IPS-15b (cell line): Measurements from ENCODE around the gene KCNK13.

Experiments
- H3K27me3 ChIP-seq: one replicate; pipeline ENCODE4 v1.6.1; 2013; ENCODE audit warnings: low read length; ENCODE audit not compliant: control insufficient read depth, insufficient read depth
- H3K36me3 ChIP-seq: one replicate; pipeline ENCODE4 v1.6.1; 2013; ENCODE audit warnings: low read length; ENCODE audit not compliant: control insufficient read depth, insufficient read depth
- H3K4me1 ChIP-seq: one replicate; pipeline ENCODE4 v1.6.1; 2013; ENCODE audit warnings: mild to moderate bottlenecking, low read length; ENCODE audit not compliant: control insufficient read depth, insufficient read depth
- H3K4me3 ChIP-seq: one replicate; pipeline ENCODE4 v1.5.1; 2013; ENCODE audit warnings: low read depth, low read length
- H3K9ac ChIP-seq: one replicate; pipeline ENCODE4 v1.6.1; 2013; ENCODE audit warnings: low read depth, mild to moderate bottlenecking, low read length
- H3K9me3 ChIP-seq: one replicate; pipeline ENCODE4 v1.6.1; 2013; ENCODE audit warnings: mild to moderate bottlenecking, low read length; ENCODE audit not compliant: control insufficient read depth, insufficient read depth

Gene KCNK13

DNA sequence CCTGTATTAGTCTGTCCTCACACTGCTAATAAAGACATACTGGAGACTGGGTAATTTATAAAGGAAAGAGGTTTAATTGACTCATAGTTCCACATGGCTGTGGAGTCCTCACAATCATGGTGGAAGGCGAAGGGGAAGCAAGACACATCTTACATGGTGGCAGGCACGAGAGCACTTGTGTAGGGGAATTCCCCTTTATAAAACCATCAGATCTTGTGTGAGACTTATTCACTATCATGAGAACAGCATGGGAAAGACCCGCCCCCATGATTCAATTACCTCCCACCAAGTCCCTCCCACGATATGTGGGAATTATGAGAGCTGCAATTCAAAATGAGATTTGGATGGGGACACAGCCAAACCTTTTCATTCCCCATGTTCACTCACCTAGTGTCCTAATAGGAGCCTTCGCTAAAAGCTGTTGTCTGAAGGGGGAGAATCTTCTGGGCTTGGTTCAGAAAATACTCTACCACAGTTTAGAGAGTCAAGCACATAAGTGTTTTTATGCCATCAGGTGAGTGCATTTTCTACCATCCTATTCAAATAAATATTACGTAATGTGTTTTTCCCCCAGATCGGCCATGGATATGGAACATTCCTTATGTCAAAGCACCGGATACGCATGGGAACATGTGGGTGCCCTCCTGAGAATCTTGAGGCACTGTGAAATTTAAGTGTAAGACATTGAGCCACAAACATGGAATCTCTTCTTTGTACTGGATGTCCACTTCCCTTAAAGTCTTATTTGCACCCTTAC lies 19.1 kb upstream of the KCNK13 start:
- Histone ChIP-seq H3K36me3 (no peaks in the 10 kb centered on the region), H3K4me3 (no peak overlapping the region)

DNA sequence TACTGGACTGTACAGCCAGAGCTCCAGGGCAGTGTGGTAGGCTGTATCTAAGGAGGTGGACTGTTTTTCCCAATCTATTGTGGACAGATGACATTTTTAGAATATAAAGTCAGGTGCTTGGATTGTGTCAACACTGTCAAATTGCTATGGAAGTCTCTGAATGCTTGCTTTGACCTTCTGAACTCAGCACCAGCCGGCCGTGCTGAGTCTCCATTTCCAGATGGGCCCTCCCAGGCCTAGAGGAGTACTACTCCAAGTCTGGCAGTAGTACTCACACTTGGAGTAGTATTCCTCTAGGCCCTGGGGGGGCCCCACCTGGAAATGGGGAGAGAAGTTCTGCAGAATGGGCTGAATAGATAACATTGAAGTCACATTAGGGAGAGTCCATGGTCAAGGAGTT lies 16.2 kb upstream of the KCNK13 start:
- Histone ChIP-seq H3K4me1 (no peaks in the 10 kb centered on the region), H3K9ac (no peak overlapping the region), H3K9me3 (no peaks in the 10 kb centered on the region), H3K4me3 (no peak overlapping the region), H3K27me3 (no peaks in the 10 kb centered on the region), H3K36me3 (no peaks in the 10 kb centered on the region)

More for the DNA sequence above, 19.1 kb upstream of the KCNK13 start:
- Histone ChIP-seq H3K9ac (no peak overlapping the region), H3K9me3 (no peaks in the 10 kb centered on the region), H3K4me1 (no peaks in the 10 kb centered on the region), H3K27me3 (no peaks in the 10 kb centered on the region)

DNA sequence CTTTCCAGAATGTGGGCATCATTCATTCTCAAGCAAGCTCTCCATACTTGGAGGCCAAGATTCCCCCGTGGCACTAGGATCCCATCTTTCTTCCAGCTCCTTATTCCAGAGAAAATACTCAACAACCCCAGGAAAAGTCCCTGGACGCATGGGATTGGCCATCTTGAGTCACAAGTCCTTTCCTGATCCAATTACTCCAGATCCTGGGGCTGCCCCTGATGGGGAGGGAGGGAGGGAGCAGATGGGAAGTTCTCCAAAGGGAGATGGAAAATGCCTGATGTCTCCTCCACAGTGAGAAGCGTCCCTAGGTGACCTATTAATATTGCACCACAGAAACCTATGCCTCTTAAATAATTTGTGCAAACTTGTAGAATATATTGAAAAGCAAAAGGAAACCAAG lies 12.4 kb upstream of the KCNK13 start:
- Histone ChIP-seq H3K36me3 (no peaks in the 10 kb centered on the region), H3K27me3 (no peaks in the 10 kb centered on the region), H3K4me1 (no peaks in the 10 kb centered on the region), H3K9ac (no peak overlapping the region), H3K9me3 (no peaks in the 10 kb centered on the region), H3K4me3 (no peak overlapping the region)

DNA sequence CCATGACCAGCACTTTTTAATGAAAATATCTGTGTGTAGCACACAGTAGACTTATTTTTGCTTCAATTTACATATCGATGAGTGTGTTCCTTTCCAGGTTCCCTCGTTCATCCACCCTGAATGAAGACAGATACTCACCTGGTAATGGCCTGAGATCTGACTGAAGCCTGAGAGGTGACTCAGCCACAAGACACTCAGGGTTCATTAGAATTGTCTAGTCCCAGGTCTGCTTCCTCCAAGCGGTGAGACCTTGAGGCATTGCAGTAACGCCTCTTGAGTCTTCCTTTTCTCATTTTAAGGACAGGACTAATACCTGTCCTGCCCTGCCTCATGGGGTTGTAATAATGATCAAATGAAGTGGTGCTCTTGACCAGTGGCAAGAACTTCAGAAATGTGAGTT lies 11.5 kb upstream of the KCNK13 start:
- no peaks in the 10 kb centered on the region for H3K4me1 ChIP-seq
- no peak overlapping the region for H3K4me3 ChIP-seq
- no peaks in the 10 kb centered on the region for H3K9me3 ChIP-seq

DNA sequence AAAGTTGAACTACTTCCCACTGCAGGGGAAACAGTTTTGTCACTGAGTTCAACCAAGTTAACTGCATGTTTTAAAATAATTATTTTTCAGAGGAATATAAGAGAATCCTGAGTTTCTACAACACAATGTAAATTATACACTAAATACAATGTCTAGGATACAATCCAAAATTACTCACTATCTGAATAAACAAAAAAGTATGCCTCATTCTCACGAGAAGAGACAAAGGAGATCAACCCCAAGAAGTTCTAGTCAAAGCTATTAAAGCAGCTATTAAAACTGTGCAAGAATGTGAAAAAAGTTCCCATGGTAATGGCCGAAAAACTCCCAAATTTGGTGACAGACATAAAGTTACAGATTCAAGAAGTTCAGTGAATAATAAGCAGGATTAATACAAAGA lies 8.8 kb upstream of the KCNK13 start:
- H3K36me3 ChIP-seq = no peaks in the 10 kb centered on the region
- H3K9me3 ChIP-seq = no peaks in the 10 kb centered on the region
- H3K4me3 ChIP-seq = no peak overlapping the region
- peaks cover 2% of the 10 kb centered on the region for H3K4me1 ChIP-seq
- no peaks in the 10 kb centered on the region for H3K27me3 ChIP-seq
- no peak overlapping the region for H3K9ac ChIP-seq

More for the DNA sequence above, 11.5 kb upstream of the KCNK13 start:
- Histone ChIP-seq H3K27me3 (no peaks in the 10 kb centered on the region), H3K9ac (no peak overlapping the region), H3K36me3 (no peaks in the 10 kb centered on the region)

DNA sequence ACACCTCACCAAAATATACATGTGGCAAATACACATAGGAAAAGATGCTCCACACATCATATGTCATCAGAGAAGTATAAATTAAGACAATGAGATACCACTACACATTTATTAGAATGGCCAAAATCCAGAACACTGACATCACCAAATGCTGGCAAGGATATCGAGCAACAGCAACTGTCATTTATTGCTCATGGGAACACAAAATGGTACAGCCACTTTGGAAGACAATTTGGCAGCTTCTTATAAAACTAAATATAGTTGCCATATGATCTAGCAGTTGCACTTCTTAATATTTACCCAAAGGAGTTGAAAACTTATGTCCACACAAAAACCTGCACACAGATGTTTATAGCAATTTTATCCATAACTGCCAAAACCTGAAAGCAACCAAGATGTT lies 7.0 kb upstream of the KCNK13 start:
- Histone ChIP-seq H3K36me3 (no peaks in the 10 kb centered on the region), H3K4me1 (peaks cover 4% of the 10 kb centered on the region), H3K9ac (no peak overlapping the region), H3K9me3 (no peaks in the 10 kb centered on the region), H3K4me3 (no peak overlapping the region), H3K27me3 (peaks cover 15% of the 10 kb centered on the region)

DNA sequence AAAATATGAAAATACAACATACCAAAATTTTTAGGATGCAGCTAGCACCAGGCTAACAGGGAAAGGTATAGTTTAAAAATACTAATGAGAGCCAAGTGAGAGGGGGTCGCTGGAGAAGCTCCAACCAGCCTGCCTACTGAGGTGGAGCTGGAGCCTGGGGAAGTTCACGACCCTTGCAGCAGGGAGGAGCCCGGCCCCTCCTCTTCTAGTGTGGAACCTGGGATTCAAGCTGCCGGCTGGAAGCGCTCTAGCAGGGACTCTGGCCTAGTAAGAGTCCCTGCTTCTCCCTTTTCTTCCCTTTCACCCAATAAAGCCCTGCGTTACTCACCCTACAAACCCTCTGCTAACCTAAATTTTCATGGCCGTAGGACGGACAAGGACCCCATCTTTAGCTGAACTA lies 5.0 kb upstream of the KCNK13 start:
- H3K9me3 ChIP-seq = no peaks in the 10 kb centered on the region
- no peak overlapping the region for H3K9ac ChIP-seq
- no peaks in the 10 kb centered on the region for H3K36me3 ChIP-seq
- H3K27me3 ChIP-seq = peaks cover 29% of the 10 kb centered on the region
- no peak overlapping the region for H3K4me3 ChIP-seq
- peaks cover 5% of the 10 kb centered on the region for H3K4me1 ChIP-seq

- Histone ChIP-seq H3K9me3 (no peaks in the 10 kb centered on the region), H3K36me3 (no peaks in the 10 kb centered on the region), H3K27me3 (peaks cover 49% of the 10 kb centered on the region), H3K4me3 (no peak overlapping the region), H3K4me1 (peaks cover 9% of the 10 kb centered on the region), H3K9ac (no peak overlapping the region)
Observed at GRCh38 chr14:90058876-90059458, 2.8 kb upstream of the KCNK13 start.

- H3K9me3 ChIP-seq = no peaks in the 10 kb centered on the region
- peaks cover 63% of the 10 kb centered on the region for H3K27me3 ChIP-seq
- no peak overlapping the region for H3K9ac ChIP-seq
- no peaks in the 10 kb centered on the region for H3K36me3 ChIP-seq
- peak overlapping the region; percentile 88 for H3K4me3 ChIP-seq
- H3K4me1 ChIP-seq = peaks cover 9% of the 10 kb centered on the region
Observed at GRCh38 chr14:90060312-90060964, 1.4 kb upstream of the KCNK13 start.

- Histone ChIP-seq H3K9me3 (no peaks in the 10 kb centered on the region), H3K4me3 (peak overlapping the region; percentile 88), H3K27me3 (peaks cover 66% of the 10 kb centered on the region), H3K36me3 (no peaks in the 10 kb centered on the region), H3K4me1 (peaks cover 9% of the 10 kb centered on the region), H3K9ac (no peak overlapping the region)
Observed at GRCh38 chr14:90060965-90061684, 669 bp upstream of the KCNK13 start.

DNA sequence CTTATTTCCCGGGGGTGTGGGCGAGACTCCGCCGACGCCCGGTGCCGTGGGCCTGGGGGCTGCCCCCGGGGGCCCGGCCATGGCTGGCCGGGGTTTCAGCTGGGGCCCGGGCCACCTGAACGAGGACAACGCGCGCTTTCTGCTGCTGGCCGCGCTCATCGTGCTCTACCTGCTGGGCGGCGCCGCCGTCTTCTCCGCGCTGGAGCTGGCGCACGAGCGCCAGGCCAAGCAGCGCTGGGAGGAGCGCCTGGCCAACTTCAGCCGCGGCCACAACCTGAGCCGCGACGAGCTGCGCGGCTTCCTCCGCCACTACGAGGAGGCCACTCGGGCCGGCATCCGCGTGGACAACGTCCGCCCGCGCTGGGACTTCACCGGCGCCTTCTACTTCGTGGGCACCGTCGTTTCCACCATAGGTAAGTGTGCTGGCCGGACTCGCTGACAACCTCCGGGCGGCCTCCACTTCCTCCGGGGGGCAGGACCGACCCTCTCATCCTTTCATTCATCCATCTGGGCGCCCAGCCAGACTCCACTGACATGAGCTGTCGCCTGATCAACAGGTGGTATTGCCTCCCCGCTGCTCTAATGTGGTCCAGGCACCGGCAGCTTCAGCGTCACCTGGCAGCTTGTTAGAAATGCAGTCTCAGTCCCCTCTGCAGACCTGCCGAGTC lies 467 bp downstream of the KCNK13 start:
- H3K4me1 ChIP-seq = peaks cover 9% of the 10 kb centered on the region
- no peaks in the 10 kb centered on the region for H3K9me3 ChIP-seq
- H3K4me3 ChIP-seq = peak overlapping the region; percentile 88
- H3K27me3 ChIP-seq = peaks cover 66% of the 10 kb centered on the region
- H3K9ac ChIP-seq = no peak overlapping the region
- H3K36me3 ChIP-seq = no peaks in the 10 kb centered on the region
